MM.1S (cell line): Measurements from ENCODE around the gene KCNQ5.
A peak's percentile ranks its signal among the peaks of the same experiment; 100 is the strongest.

ENCODE experiments used
- DNase-seq: peaks from one replicate; pipeline ENCODE4 v3.0.0-alpha.2; 2015
- H2AFZ ChIP-seq: fragments of 300-600 bp; sonication (generic); 2 replicates; pipeline ENCODE4 v1.6.0; 2016; ENCODE audit warnings: antibody characterized with exemption, low read length
- H3F3A ChIP-seq: fragments of 300-600 bp; sonication (generic); 2 replicates; pipeline ENCODE4 v1.6.1; 2016; ENCODE audit warnings: mild to moderate bottlenecking, antibody characterized with exemption, low read length, moderate library complexity, mixed read lengths; ENCODE audit not compliant: insufficient read depth
- H3K27ac ChIP-seq: fragments of 300-600 bp; sonication (generic); 2 replicates; pipeline ENCODE4 v1.5.1; 2016; ENCODE audit warnings: mild to moderate bottlenecking, low read length
- H3K27me3 ChIP-seq: fragments of 300-600 bp; sonication (generic); replicated peaks from 2 replicates; pipeline ENCODE4 v1.6.0; 2016; ENCODE audit warnings: low read length; ENCODE audit not compliant: insufficient read depth
- H3K36me3 ChIP-seq: fragments of 300-600 bp; sonication (generic); replicated peaks from 2 replicates; pipeline ENCODE4 v1.6.1; 2016; ENCODE audit warnings: mild to moderate bottlenecking, low read length, mixed read lengths; ENCODE audit not compliant: insufficient read depth
- H3K4me1 ChIP-seq: fragments of 300-600 bp; sonication (generic); 2 replicates; pipeline ENCODE4 v1.6.1; 2016; ENCODE audit warnings: low read length, mixed read lengths
- H3K4me2 ChIP-seq: fragments of 300-600 bp; sonication (generic); 2 replicates; pipeline ENCODE4 v1.6.0; 2016; ENCODE audit warnings: low read depth, low read length
- H3K4me3 ChIP-seq: fragments of 300-600 bp; sonication (generic); 2 replicates; pipeline ENCODE4 v1.5.1; 2016; ENCODE audit warnings: low read length, mixed read lengths
- H3K79me2 ChIP-seq: fragments of 300-600 bp; sonication (generic); 2 replicates; pipeline ENCODE4 v1.6.1; 2016; ENCODE audit warnings: mixed run types, low read length, mixed read lengths
- H3K9ac ChIP-seq: fragments of 300-600 bp; sonication (generic); 2 replicates; pipeline ENCODE4 v1.6.1; 2016; ENCODE audit warnings: low read length, mixed read lengths
- H3K9me2 ChIP-seq: fragments of 300-600 bp; sonication (generic); replicated peaks from 2 replicates; pipeline ENCODE4 v1.6.1; 2016; ENCODE audit warnings: mild to moderate bottlenecking, low read length, mixed read lengths; ENCODE audit not compliant: insufficient read depth
- H3K9me3 ChIP-seq: fragments of 300-600 bp; sonication (generic); replicated peaks from 2 replicates; pipeline ENCODE4 v1.6.1; 2016; ENCODE audit warnings: mild to moderate bottlenecking, low read length, mixed read lengths; ENCODE audit not compliant: insufficient read depth
- H4K20me1 ChIP-seq: fragments of 300-600 bp; sonication (generic); 2 replicates; pipeline ENCODE4 v1.6.1; 2016; ENCODE audit warnings: mild to moderate bottlenecking, low read length, moderate library complexity, mixed read lengths; ENCODE audit not compliant: insufficient read depth
- EZH2 ChIP-seq: fragments of 300-600 bp; sonication (generic); optimal IDR thresholded peaks from 2 replicates; pipeline ENCODE3; 2017; ENCODE audit warnings: low read depth, mild to moderate bottlenecking, antibody characterized with exemption, low read length, mixed read lengths
- EZH2phosphoT487 ChIP-seq: fragments of 300-600 bp; sonication (generic); IDR thresholded peaks from 2 replicates; pipeline ENCODE4 v1.6.1; 2018; ENCODE audit warnings: antibody characterized with exemption, low read length
- TF ChIP-seq, protein P1 (sequence below): fragments of 300-600 bp; sonication (generic); IDR thresholded peaks from 2 replicates; pipeline ENCODE4 v1.5.1; 2016; ENCODE audit warnings: antibody characterized with exemption, low read length, mixed read lengths

Gene KCNQ5

DNA sequence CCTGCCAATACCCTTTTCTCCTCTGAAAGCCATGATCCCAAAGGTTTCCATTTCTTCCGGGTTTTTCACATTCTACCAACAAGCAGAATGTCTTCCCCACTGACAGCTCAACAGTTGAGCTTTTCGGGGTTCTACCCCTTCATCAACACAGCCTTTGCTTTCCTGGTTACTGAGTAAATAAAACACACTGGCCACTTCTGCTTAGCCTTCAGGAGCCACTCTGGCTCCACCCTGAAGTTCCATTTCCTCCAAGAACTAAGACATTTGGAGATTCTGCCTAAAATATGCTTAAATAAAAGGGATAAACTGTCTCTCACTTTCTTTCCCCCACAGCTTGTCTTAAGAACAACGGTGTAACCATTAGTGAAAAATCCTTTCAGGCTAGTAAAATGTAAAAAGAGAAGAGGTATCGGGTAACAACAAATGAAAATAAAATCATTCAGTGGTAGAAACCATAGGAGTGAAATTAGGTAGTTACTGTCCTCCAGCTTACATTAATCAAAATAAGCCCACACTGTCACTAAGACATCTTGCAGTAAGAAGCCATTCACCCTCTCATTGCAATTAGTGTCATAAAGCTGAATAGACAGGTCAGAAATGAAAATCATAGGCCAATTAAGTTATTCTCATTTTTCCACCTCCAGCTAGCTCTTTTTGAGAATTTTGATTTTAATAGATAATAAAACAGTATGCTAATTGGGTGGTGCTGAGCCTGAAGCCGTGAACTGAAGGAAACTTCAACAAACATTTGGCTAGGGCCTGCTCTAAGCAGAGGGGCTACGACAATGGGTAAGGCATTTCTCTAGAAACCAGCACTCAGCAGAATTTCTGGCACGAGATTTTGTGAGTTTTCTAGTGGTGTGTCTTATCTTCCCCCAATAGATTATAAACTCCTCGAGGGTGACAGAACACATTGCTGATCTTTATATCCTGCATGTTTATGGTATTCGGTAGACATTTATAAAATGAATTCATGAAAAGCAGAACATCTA lies 409.2 kb downstream of the KCNQ5 start:
- Histone ChIP-seq H4K20me1 (no peaks in the 10 kb centered on the region), H3K4me2 (peak overlapping the region; percentile 17; the same call in 1 of the 2 replicates), H2AFZ (no peak overlapping the region), H3F3A (no peaks in the 10 kb centered on the region), H3K27me3 (no peaks in the 10 kb centered on the region), H3K4me1 (peaks cover 13% of the 10 kb centered on the region), H3K27ac (no peak overlapping the region; the same call in 1 of the 2 replicates), H3K9me2 (no peaks in the 10 kb centered on the region), H3K9ac (no peak overlapping the region), H3K9me3 (no peaks in the 10 kb centered on the region), H3K79me2 (no peaks in the 10 kb centered on the region), H3K4me3 (no peak overlapping the region), H3K36me3 (no peaks in the 10 kb centered on the region)
- no peak for DNase-seq
- TF ChIP-seq EZH2phosphoT487 (no peak), EZH2 (no peak)
- TF ChIP-seq, protein P1, sequence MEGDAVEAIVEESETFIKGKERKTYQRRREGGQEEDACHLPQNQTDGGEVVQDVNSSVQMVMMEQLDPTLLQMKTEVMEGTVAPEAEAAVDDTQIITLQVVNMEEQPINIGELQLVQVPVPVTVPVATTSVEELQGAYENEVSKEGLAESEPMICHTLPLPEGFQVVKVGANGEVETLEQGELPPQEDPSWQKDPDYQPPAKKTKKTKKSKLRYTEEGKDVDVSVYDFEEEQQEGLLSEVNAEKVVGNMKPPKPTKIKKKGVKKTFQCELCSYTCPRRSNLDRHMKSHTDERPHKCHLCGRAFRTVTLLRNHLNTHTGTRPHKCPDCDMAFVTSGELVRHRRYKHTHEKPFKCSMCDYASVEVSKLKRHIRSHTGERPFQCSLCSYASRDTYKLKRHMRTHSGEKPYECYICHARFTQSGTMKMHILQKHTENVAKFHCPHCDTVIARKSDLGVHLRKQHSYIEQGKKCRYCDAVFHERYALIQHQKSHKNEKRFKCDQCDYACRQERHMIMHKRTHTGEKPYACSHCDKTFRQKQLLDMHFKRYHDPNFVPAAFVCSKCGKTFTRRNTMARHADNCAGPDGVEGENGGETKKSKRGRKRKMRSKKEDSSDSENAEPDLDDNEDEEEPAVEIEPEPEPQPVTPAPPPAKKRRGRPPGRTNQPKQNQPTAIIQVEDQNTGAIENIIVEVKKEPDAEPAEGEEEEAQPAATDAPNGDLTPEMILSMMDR = no peak

DNA sequence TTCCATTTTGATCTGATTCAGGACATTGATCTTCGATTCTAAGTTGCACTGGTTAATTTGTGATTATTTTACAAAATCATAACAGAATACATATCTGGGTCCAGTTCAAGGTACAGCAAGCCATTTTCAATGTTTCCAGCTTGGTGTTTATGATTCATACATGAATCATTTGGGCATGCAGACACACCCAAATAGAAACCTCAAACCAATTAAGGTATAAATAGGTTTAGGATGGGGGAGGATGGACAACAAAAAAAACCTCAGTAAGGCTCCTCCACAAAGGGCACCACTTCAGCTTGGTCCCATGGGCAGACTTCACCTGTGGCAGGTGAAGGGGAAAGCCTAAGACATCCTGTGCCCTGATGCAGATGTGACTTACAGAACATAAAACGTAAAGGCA lies 410.7 kb downstream of the KCNQ5 start:
- TF ChIP-seq EZH2 (no peak), EZH2phosphoT487 (no peak)
- Histone ChIP-seq H3K27ac (no peak overlapping the region), H3K9me2 (no peaks in the 10 kb centered on the region), H3K36me3 (no peaks in the 10 kb centered on the region), H3K9me3 (no peaks in the 10 kb centered on the region), H3K9ac (no peak overlapping the region), H3K27me3 (no peaks in the 10 kb centered on the region), H3K79me2 (no peaks in the 10 kb centered on the region), H3K4me2 (no peak overlapping the region), H2AFZ (no peak overlapping the region), H4K20me1 (no peaks in the 10 kb centered on the region), H3F3A (no peaks in the 10 kb centered on the region), H3K4me3 (no peak overlapping the region), H3K4me1 (peaks cover 13% of the 10 kb centered on the region)
- DNase-seq = no peak

DNA sequence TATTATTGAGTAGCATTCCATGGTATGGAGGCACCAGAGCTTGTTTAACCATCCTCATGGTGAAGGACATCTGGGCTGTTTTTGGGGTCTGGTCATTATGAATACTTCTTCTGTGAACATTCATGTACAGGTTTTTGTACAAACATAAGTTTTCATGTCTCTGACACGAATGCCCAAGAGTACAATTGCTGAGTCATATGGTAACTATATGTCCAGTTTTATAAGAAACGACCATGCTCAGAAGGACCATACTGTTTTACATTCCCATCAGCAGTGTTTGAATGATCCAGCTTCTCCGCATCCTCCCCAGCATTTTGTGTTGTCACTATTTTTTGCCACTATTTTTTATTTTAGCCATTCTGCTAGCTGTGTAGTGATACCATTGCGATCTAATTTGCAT lies 414.8 kb downstream of the KCNQ5 start:
- Histone ChIP-seq H3K27ac (no peak overlapping the region), H3K27me3 (no peaks in the 10 kb centered on the region), H3K4me2 (no peak overlapping the region), H3K79me2 (no peaks in the 10 kb centered on the region), H2AFZ (no peak overlapping the region), H3K4me1 (no peaks in the 10 kb centered on the region), H3F3A (no peaks in the 10 kb centered on the region), H3K9me3 (no peaks in the 10 kb centered on the region), H3K36me3 (no peaks in the 10 kb centered on the region), H3K4me3 (no peak overlapping the region), H4K20me1 (no peaks in the 10 kb centered on the region), H3K9ac (no peak overlapping the region), H3K9me2 (no peaks in the 10 kb centered on the region)
- no peak for TF ChIP-seq EZH2
- TF ChIP-seq, protein P1 = no peak
- TF ChIP-seq EZH2phosphoT487 = no peak
- no peak for DNase-seq

DNA sequence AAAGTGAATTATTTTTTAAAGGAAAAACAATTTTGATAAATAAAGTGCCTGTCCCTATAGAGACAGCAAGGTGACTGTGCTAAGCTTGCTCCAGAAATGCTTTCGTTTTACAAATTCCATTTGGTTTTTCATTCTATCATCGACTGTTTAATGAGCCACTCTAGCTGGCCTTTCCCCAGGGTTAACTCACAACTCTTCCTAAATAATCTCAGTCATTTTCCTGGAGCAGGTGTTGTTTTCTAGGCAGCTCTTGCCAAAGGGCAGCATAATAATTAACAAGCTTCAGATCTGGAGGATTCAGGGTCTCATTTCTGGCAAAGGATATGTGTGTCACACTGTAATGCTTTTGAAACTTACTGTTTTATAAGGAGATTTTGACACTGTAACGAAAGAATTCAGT lies 419.2 kb downstream of the KCNQ5 start:
- Histone ChIP-seq H3K4me3 (no peak overlapping the region), H3K4me1 (no peaks in the 10 kb centered on the region), H2AFZ (no peak overlapping the region), H3K9me3 (no peaks in the 10 kb centered on the region), H3K9ac (no peak overlapping the region), H3K27ac (no peak overlapping the region), H3K79me2 (no peaks in the 10 kb centered on the region), H3K36me3 (no peaks in the 10 kb centered on the region), H3F3A (no peaks in the 10 kb centered on the region), H3K27me3 (no peaks in the 10 kb centered on the region), H4K20me1 (no peaks in the 10 kb centered on the region), H3K4me2 (no peak overlapping the region), H3K9me2 (no peaks in the 10 kb centered on the region)
- no peak for TF ChIP-seq EZH2
- TF ChIP-seq, protein P1 = no peak
- no peak for TF ChIP-seq EZH2phosphoT487
- DNase-seq = no peak
